Measurements from ENCODE around the gene GNA14.

GNA14 gene

DNA sequence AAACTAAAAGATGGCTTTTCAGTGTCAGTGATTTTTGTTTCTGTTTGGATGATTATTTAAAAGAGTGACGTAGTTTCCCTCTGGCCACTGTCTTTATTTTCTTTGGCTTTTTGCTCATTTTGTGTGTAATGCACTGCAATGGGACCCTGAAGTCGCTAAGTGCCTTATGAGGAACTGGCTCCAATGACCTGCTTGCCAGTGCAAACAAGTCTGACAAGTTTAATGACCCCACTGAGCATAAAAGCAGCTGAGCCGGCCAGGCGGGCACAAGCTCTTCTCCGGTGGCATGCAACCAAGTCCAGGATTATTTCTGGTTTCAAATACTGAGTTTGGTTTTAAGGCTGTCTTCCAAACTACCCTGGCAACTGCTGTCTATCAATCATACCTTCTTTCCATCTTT lies 15.6 kb upstream of the GNA14 start:
- ChIA-PET POLR2A (no interaction called here), CTCF (interaction anchor here (0.6 to 1.0 kb wide), 3 partner anchors 33 to 456 kb away, joined by 3 read pairs; no protein-coding TSS in a partner anchor)
- TF ChIP-seq SP7 (tag by site-specific recombination; IDR thresholded peaks at IDR 0.05) (no peak), ZNF664 (tag by site-specific recombination; IDR thresholded peaks at IDR 0.05) (0 out of 2 replicates have a peak, but pooled peaks have one; percentile 26), ZEB2 (tag by site-specific recombination; IDR thresholded peaks at IDR 0.05) (peak; percentile 44; the same call in 1 of the 2 replicates), ZNF423 (tag by site-specific recombination; IDR thresholded peaks at IDR 0.05) (no peak), FEZF1 (tag by site-specific recombination; IDR thresholded peaks at IDR 0.05) (peak; percentile 90), ZNF629 (tag by site-specific recombination; IDR thresholded peaks at IDR 0.05) (peak; percentile 42; the same call in 1 of the 2 replicates), ZNF843 (tag by site-specific recombination; IDR thresholded peaks at IDR 0.05) (peak; percentile 55)
- TF ChIP-seq, protein P1, sequence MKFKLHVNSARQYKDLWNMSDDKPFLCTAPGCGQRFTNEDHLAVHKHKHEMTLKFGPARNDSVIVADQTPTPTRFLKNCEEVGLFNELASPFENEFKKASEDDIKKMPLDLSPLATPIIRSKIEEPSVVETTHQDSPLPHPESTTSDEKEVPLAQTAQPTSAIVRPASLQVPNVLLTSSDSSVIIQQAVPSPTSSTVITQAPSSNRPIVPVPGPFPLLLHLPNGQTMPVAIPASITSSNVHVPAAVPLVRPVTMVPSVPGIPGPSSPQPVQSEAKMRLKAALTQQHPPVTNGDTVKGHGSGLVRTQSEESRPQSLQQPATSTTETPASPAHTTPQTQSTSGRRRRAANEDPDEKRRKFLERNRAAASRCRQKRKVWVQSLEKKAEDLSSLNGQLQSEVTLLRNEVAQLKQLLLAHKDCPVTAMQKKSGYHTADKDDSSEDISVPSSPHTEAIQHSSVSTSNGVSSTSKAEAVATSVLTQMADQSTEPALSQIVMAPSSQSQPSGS (tag by site-specific recombination; IDR thresholded peaks at IDR 0.05; ENCODE audit: low read depth): peak; percentile 85
- Histone ChIP-seq H3K4me3 (ENCODE audit: low read depth, low read length) (no peak overlapping the region), H3K27ac (ENCODE audit: extremely low read depth, low read depth, low read length) (no peak overlapping the region), H3K4me1 (ENCODE audit: control insufficient read depth, insufficient read depth, low read length) (no peaks in the 10 kb centered on the region), H3K36me3 (ENCODE audit: control insufficient read depth in 2 of 2, insufficient read depth in 1 of 2, low read length in 2 of 2) (no peaks in the 10 kb centered on the region), H3K9me3 (ENCODE audit: control insufficient read depth, insufficient read depth, low read depth, low read length) (no peaks in the 10 kb centered on the region)

DNA sequence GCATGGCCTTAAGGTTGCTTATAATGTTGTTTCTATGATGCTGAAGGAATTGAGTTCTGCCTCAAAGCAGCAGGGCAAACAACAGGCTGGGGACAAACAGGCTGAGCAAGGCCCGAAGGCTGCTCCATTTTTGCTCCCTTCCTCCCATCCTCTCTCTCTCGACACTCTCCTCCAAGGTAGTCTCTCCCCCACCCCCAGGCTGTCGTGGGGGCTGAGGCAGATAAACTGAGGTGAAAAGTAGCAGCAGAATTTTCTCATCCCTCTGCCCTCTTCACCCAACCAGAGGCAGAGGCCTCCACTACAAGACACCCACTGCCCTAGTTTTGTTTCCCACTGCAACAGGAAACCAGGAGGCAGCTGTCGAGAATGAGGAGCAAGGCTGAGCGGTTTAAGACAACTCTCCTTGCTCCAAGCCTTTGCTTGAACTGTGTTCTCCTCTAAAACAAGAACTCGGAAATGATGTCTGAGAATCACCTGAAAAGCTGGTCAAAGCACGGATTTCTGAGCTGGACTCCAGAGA lies 13.5 kb upstream of the GNA14 start:
- CTCF ChIA-PET: interaction anchor here (0.9 kb wide), 1 partner anchor 204 kb away, joined by 3 read pairs; no protein-coding TSS in a partner anchor
- H3K27ac ChIP-seq (ENCODE audit: extremely low read depth, low read depth, low read length): no peak overlapping the region
- POLR2A ChIA-PET: no interaction called here
- no peaks in the 10 kb centered on the region for H3K9me3 ChIP-seq (ENCODE audit: control insufficient read depth, insufficient read depth, low read depth, low read length)
- H3K4me1 ChIP-seq (ENCODE audit: control insufficient read depth, insufficient read depth, low read length): no peaks in the 10 kb centered on the region
- no peaks in the 10 kb centered on the region for H3K36me3 ChIP-seq (ENCODE audit: control insufficient read depth in 2 of 2, insufficient read depth in 1 of 2, low read length in 2 of 2)
- TF ChIP-seq REPIN1 (tag by site-specific recombination; IDR thresholded peaks at IDR 0.05; ENCODE audit: low read depth): no peak
- TF ChIP-seq ZNF146 (tag by site-specific recombination; IDR thresholded peaks at IDR 0.05): no peak
- no peak for TF ChIP-seq KLF16 (tag by site-specific recombination; IDR thresholded peaks at IDR 0.05)
- TF ChIP-seq KLF7 (tag by site-specific recombination; IDR thresholded peaks at IDR 0.05; ENCODE audit: borderline replicate concordance): no peak
- TF ChIP-seq, protein P2, sequence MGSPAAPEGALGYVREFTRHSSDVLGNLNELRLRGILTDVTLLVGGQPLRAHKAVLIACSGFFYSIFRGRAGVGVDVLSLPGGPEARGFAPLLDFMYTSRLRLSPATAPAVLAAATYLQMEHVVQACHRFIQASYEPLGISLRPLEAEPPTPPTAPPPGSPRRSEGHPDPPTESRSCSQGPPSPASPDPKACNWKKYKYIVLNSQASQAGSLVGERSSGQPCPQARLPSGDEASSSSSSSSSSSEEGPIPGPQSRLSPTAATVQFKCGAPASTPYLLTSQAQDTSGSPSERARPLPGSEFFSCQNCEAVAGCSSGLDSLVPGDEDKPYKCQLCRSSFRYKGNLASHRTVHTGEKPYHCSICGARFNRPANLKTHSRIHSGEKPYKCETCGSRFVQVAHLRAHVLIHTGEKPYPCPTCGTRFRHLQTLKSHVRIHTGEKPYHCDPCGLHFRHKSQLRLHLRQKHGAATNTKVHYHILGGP (tag by site-specific recombination; IDR thresholded peaks at IDR 0.05): no peak
- TF ChIP-seq, protein P3, sequence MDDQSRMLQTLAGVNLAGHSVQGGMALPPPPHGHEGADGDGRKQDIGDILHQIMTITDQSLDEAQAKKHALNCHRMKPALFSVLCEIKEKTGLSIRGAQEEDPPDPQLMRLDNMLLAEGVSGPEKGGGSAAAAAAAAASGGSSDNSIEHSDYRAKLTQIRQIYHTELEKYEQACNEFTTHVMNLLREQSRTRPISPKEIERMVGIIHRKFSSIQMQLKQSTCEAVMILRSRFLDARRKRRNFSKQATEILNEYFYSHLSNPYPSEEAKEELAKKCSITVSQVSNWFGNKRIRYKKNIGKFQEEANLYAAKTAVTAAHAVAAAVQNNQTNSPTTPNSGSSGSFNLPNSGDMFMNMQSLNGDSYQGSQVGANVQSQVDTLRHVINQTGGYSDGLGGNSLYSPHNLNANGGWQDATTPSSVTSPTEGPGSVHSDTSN (CRISPR knock-in tag; IDR thresholded peaks at IDR 0.05): no peak
- no peak for TF ChIP-seq ZNF48 (tag by site-specific recombination; IDR thresholded peaks at IDR 0.05)
- TF ChIP-seq, protein P4, sequence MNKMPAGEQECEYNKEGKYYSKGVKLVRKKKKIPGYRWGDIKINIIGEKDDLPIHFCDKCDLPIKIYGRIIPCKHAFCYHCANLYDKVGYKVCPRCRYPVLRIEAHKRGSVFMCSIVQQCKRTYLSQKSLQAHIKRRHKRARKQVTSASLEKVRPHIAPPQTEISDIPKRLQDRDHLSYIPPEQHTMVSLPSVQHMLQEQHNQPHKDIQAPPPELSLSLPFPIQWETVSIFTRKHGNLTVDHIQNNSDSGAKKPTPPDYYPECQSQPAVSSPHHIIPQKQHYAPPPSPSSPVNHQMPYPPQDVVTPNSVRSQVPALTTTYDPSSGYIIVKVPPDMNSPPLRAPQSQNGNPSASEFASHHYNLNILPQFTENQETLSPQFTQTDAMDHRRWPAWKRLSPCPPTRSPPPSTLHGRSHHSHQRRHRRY (tag by site-specific recombination; IDR thresholded peaks at IDR 0.05): no peak
- no peak for TF ChIP-seq ZNF10 (tag by site-specific recombination; IDR thresholded peaks at IDR 0.05)
- TF ChIP-seq TCF7L2 (IDR thresholded peaks at IDR 0.05; ENCODE audit: borderline replicate concordance, low read depth, low read length): no peak
- H3K4me3 ChIP-seq (ENCODE audit: low read depth, low read length): no peak overlapping the region
